ENCODE measurements around the gene CAMSAP2.

CAMSAP2 gene

GRCh38 chr1:200776949-200777348 lies 38.3 kb downstream of the CAMSAP2 start:
- DNase-seq (ENCODE audit: low spot score): no peak
- no peak overlapping the region for H3K4me3 ChIP-seq (ENCODE audit: severe bottlenecking)
- no peaks in the 10 kb centered on the region for H3K9me3 ChIP-seq (ENCODE audit: severe bottlenecking)
- no peak for TF ChIP-seq CTCF (IDR thresholded peaks at IDR 0.05; ENCODE audit: poor library complexity, severe bottlenecking)
- ATAC-seq (ENCODE audit: low read depth): no peak
- H3K27ac ChIP-seq (ENCODE audit: poor library complexity, severe bottlenecking): no peak overlapping the region
- H3K4me1 ChIP-seq (ENCODE audit: insufficient read depth, poor library complexity, severe bottlenecking): peaks cover 41% of the 10 kb centered on the region
- H3K27me3 ChIP-seq (ENCODE audit: insufficient read depth, poor library complexity, severe bottlenecking): no peaks in the 10 kb centered on the region
- H3K36me3 ChIP-seq (ENCODE audit: low read depth): peaks cover 79% of the 10 kb centered on the region

- no peaks in the 10 kb centered on the region for H3K27me3 ChIP-seq (ENCODE audit: insufficient read depth, poor library complexity, severe bottlenecking)
- peaks cover 69% of the 10 kb centered on the region for H3K36me3 ChIP-seq (ENCODE audit: low read depth)
- peaks cover 31% of the 10 kb centered on the region for H3K4me1 ChIP-seq (ENCODE audit: insufficient read depth, poor library complexity, severe bottlenecking)
- ATAC-seq (ENCODE audit: low read depth) (no peak), DNase-seq (ENCODE audit: low spot score) (no peak)
- H3K27ac ChIP-seq (ENCODE audit: poor library complexity, severe bottlenecking): no peak overlapping the region
- H3K9me3 ChIP-seq (ENCODE audit: severe bottlenecking): no peaks in the 10 kb centered on the region
- no peak overlapping the region for H3K4me3 ChIP-seq (ENCODE audit: severe bottlenecking)
- no peak for TF ChIP-seq CTCF (IDR thresholded peaks at IDR 0.05; ENCODE audit: poor library complexity, severe bottlenecking)
Measured at GRCh38 chr1:200778766-200779165, 40.1 kb downstream of the CAMSAP2 start.

GRCh38 chr1:200779326-200779725 lies 40.6 kb downstream of the CAMSAP2 start:
- no peak for DNase-seq (ENCODE audit: low spot score)
- H3K36me3 ChIP-seq (ENCODE audit: low read depth): peaks cover 69% of the 10 kb centered on the region
- H3K27ac ChIP-seq (ENCODE audit: poor library complexity, severe bottlenecking): no peak overlapping the region
- no peaks in the 10 kb centered on the region for H3K9me3 ChIP-seq (ENCODE audit: severe bottlenecking)
- H3K4me1 ChIP-seq (ENCODE audit: insufficient read depth, poor library complexity, severe bottlenecking): peaks cover 30% of the 10 kb centered on the region
- no peaks in the 10 kb centered on the region for H3K27me3 ChIP-seq (ENCODE audit: insufficient read depth, poor library complexity, severe bottlenecking)
- TF ChIP-seq CTCF (IDR thresholded peaks at IDR 0.05; ENCODE audit: poor library complexity, severe bottlenecking): no peak
- ATAC-seq (ENCODE audit: low read depth): no peak
- no peak overlapping the region for H3K4me3 ChIP-seq (ENCODE audit: severe bottlenecking)

GRCh38 chr1:200780545-200781369 lies 42.1 kb downstream of the CAMSAP2 start:
- H3K4me3 ChIP-seq (ENCODE audit: severe bottlenecking): no peak overlapping the region
- H3K36me3 ChIP-seq (ENCODE audit: low read depth): peaks cover 64% of the 10 kb centered on the region
- no peak for TF ChIP-seq CTCF (IDR thresholded peaks at IDR 0.05; ENCODE audit: poor library complexity, severe bottlenecking)
- DNase-seq (ENCODE audit: low spot score) (no peak), ATAC-seq (ENCODE audit: low read depth) (peak; percentile 64)
- no peaks in the 10 kb centered on the region for H3K27me3 ChIP-seq (ENCODE audit: insufficient read depth, poor library complexity, severe bottlenecking)
- H3K9me3 ChIP-seq (ENCODE audit: severe bottlenecking): no peaks in the 10 kb centered on the region
- peaks cover 24% of the 10 kb centered on the region for H3K4me1 ChIP-seq (ENCODE audit: insufficient read depth, poor library complexity, severe bottlenecking)
- H3K27ac ChIP-seq (ENCODE audit: poor library complexity, severe bottlenecking): peak overlapping the region; percentile 22

GRCh38 chr1:200783926-200784325 lies 45.2 kb downstream of the CAMSAP2 start:
- no peak for DNase-seq (ENCODE audit: low spot score)
- Histone ChIP-seq H3K27ac (ENCODE audit: poor library complexity, severe bottlenecking) (no peak overlapping the region), H3K4me3 (ENCODE audit: severe bottlenecking) (no peak overlapping the region), H3K9me3 (ENCODE audit: severe bottlenecking) (no peaks in the 10 kb centered on the region), H3K27me3 (ENCODE audit: insufficient read depth, poor library complexity, severe bottlenecking) (no peaks in the 10 kb centered on the region), H3K36me3 (ENCODE audit: low read depth) (peaks cover 69% of the 10 kb centered on the region), H3K4me1 (ENCODE audit: insufficient read depth, poor library complexity, severe bottlenecking) (peaks cover 17% of the 10 kb centered on the region)
- ATAC-seq (ENCODE audit: low read depth): no peak
- TF ChIP-seq CTCF (IDR thresholded peaks at IDR 0.05; ENCODE audit: poor library complexity, severe bottlenecking): no peak

Data from RWPE2 (cell line).